Stimulated activated CD8-positive, alpha-beta memory T cell treated with anti-CD3 and anti-CD28 coated beads, Interleukin-15, amount 100 ng/mL, for 4 hours (primary cell): ENCODE measurements around the gene KCTD1.

Experiments used
- DNase-seq, 2 donors: peaks; one replicate each; pipeline ENCODE4 v3.0.0-alpha.2; 2020; ENCODE audit warnings: low read depth in 2 of 2

KCTD1 gene

GRCh38 chr18:26548415-26549262 lies at the start of gene KCTD1:
Gene KCTD1, minus strand, starts transcription at chr18:26548553. Its CDS starts 17 bp downstream, at chr18:26548536.
- peak; percentile 35 to 50 for DNase-seq

GRCh38 chr18:26593365-26594320 lies 45.3 kb upstream of the KCTD1 start:
- no peak for DNase-seq

- no peak for DNase-seq
Observed at GRCh38 chr18:26584745-26585144, 36.4 kb upstream of the KCTD1 start.

GRCh38 chr18:26579941-26580618 lies 31.7 kb upstream of the KCTD1 start:
- no peak for DNase-seq

- DNase-seq, result no peak
Observed at GRCh38 chr18:26575865-26576217, 27.5 kb upstream of the KCTD1 start.

GRCh38 chr18:26574958-26575864 lies 26.9 kb upstream of the KCTD1 start:
- no peak for DNase-seq

- no peak for DNase-seq
Observed at GRCh38 chr18:26568926-26569665, 20.7 kb upstream of the KCTD1 start.

GRCh38 chr18:26568513-26568912 lies 20.2 kb upstream of the KCTD1 start:
- no peak for DNase-seq

- no peak for DNase-seq
Observed at GRCh38 chr18:26566874-26567555, 18.7 kb upstream of the KCTD1 start.

- DNase-seq, result no peak
Observed at GRCh38 chr18:26565514-26565913, 17.2 kb upstream of the KCTD1 start.

- no peak for DNase-seq
Observed at GRCh38 chr18:26563024-26563423, 14.7 kb upstream of the KCTD1 start.

GRCh38 chr18:26562568-26562967 lies 14.2 kb upstream of the KCTD1 start:
- DNase-seq, result no peak

GRCh38 chr18:26561769-26562168 lies 13.4 kb upstream of the KCTD1 start:
- DNase-seq, result no peak

- no peak for DNase-seq
Observed at GRCh38 chr18:26556573-26556972, 8.2 kb upstream of the KCTD1 start.

GRCh38 chr18:26555804-26556553 lies 7.6 kb upstream of the KCTD1 start:
- no peak for DNase-seq

GRCh38 chr18:26553943-26554342 lies 5.6 kb upstream of the KCTD1 start:
- DNase-seq, result no peak

- no peak for DNase-seq
Observed at GRCh38 chr18:26551695-26552081, 3.3 kb upstream of the KCTD1 start.

- DNase-seq, result no peak
Observed at GRCh38 chr18:26550998-26551694, 2.8 kb upstream of the KCTD1 start.
